GM21619 (cell line): ENCODE data around the gene BCL7B.
"Not testable (repeated sequence)": the region's sequence is repeated elsewhere in the genome, so short reads cannot be mapped to it uniquely, and the experiment has no call there.

Source experiments
- ATAC-seq: cut with Tn5 transposase; IDR thresholded peaks from one replicate; pipeline ENCODE4 v1.9.1; 2021; ENCODE audit not compliant: unreplicated experiment

The BCL7B gene

GRCh38 chr7:73557397-73558257, at the start of gene BCL7B:
Gene BCL7B (minus strand): TSS chr7:73557690. CDS start chr7:73557578, 112 bp downstream.
- ATAC-seq = peak; percentile 34

GRCh38 chr7:73605601-73606220, 48.2 kb upstream of the BCL7B start:
- ATAC-seq = no peak

- ATAC-seq = no peak
Measured at GRCh38 chr7:73602721-73603651, 45.5 kb upstream of the BCL7B start.

GRCh38 chr7:73599916-73600315, 42.4 kb upstream of the BCL7B start:
- no peak for ATAC-seq

GRCh38 chr7:73599151-73599882, 41.8 kb upstream of the BCL7B start:
- no peak for ATAC-seq

- ATAC-seq = no peak
Measured at GRCh38 chr7:73597978-73598782, 40.7 kb upstream of the BCL7B start.

- ATAC-seq = no peak
Measured at GRCh38 chr7:73596191-73597065, 38.9 kb upstream of the BCL7B start.

- no peak for ATAC-seq
Measured at GRCh38 chr7:73595358-73595757, 37.9 kb upstream of the BCL7B start.

GRCh38 chr7:73593207-73594045, 35.9 kb upstream of the BCL7B start:
- no peak for ATAC-seq

GRCh38 chr7:73586911-73587310, 29.4 kb upstream of the BCL7B start:
- ATAC-seq = no peak

- no peak for ATAC-seq
Measured at GRCh38 chr7:73585196-73585595, 27.7 kb upstream of the BCL7B start.

- ATAC-seq = no peak
Measured at GRCh38 chr7:73582664-73583202, 25.2 kb upstream of the BCL7B start.

- ATAC-seq = not testable (repeated sequence)
Measured at GRCh38 chr7:73581006-73581405, 23.5 kb upstream of the BCL7B start.

- peak; percentile 85 for ATAC-seq
Measured at GRCh38 chr7:73578342-73579128, 21.0 kb upstream of the BCL7B start, which contains the start of gene TBL2. Gene TBL2 (minus strand): TSS chr7:73578579. CDS start chr7:73578549, 30 bp downstream.

GRCh38 chr7:73577627-73578341, 20.3 kb upstream of the BCL7B start:
- ATAC-seq = peak; percentile 10

GRCh38 chr7:73573791-73574190, 16.3 kb upstream of the BCL7B start:
- ATAC-seq = no peak
